Natural killer cell (primary cell): ENCODE measurements around the gene TUBG1. TPM values are rescaled to one million over a fixed set of nuclear protein-coding genes. Genes with fewer than 3 reads are reported as not detected.

ENCODE experiments used
- ATAC-seq, 3 donors: fragments of 150-1000 bp in 2 of 3; fragments of 200-7000 bp in 1 of 3; cut with Tn5 transposase; 1 replicate in 1 of 3; 2 replicates in 2 of 3; pipeline ENCODE4 v1.10.0; 2021; ENCODE audit warnings: mild to moderate bottlenecking in 2 of 3, moderate library complexity in 2 of 3
- DNase-seq, 2 donors: peaks; one replicate each; pipeline versions ENCODE4 v3.0.0 to v3.0.0-alpha.2; 2013 to 2021; ENCODE audit warnings: mixed read lengths in 1 of 2
- H3K27ac ChIP-seq: one replicate; pipeline ENCODE4 v1.5.1; 2013; ENCODE audit warnings: mild to moderate bottlenecking, low read length
- H3K27me3 ChIP-seq: one replicate; pipeline ENCODE4 v1.6.1; 2013; ENCODE audit warnings: low read length; ENCODE audit not compliant: control insufficient read depth, insufficient read depth
- H3K36me3 ChIP-seq: one replicate; pipeline ENCODE4 v1.6.1; 2013; ENCODE audit warnings: low read length; ENCODE audit not compliant: control insufficient read depth, insufficient read depth
- H3K4me1 ChIP-seq: one replicate; pipeline ENCODE4 v1.6.1; 2013; ENCODE audit warnings: low read length; ENCODE audit not compliant: control insufficient read depth, insufficient read depth
- H3K4me3 ChIP-seq: one replicate; pipeline ENCODE4 v1.5.1; 2013; ENCODE audit warnings: low read length
- H3K9me3 ChIP-seq: one replicate; pipeline ENCODE4 v1.6.1; 2013; ENCODE audit warnings: low read length; ENCODE audit not compliant: control insufficient read depth, insufficient read depth
- H3K27ac Mint-ChIP-seq, 2 donors: one replicate each; pipeline ENCODE4 v1.8.0; 2022; ENCODE audit warnings: mild to moderate bottlenecking in 2 of 2, mixed read lengths in 2 of 2, moderate library complexity in 1 of 2
- H3K27me3 Mint-ChIP-seq, 2 donors: one replicate each; pipeline ENCODE4 v1.8.0; 2022; ENCODE audit warnings: low read depth in 2 of 2, mixed read lengths in 2 of 2
- H3K36me3 Mint-ChIP-seq: one replicate; pipeline ENCODE4 v1.8.0; 2022; ENCODE audit warnings: mixed read lengths
- H3K4me1 Mint-ChIP-seq, 2 donors: one replicate each; pipeline ENCODE4 v1.8.0; 2022; ENCODE audit warnings: mixed read lengths in 2 of 2
- H3K4me3 Mint-ChIP-seq: one replicate; pipeline ENCODE4 v1.8.0; 2022; ENCODE audit warnings: mild to moderate bottlenecking, moderate library complexity, mixed read lengths
- H3K9me3 Mint-ChIP-seq, 2 donors: one replicate each; pipeline ENCODE4 v1.8.0; 2022; ENCODE audit warnings: mixed read lengths in 2 of 2
- CTCF ChIP-seq: fragments of 200-600 bp; IDR thresholded peaks from one replicate; pipeline ENCODE4 v1.8.0; 2022; ENCODE audit warnings: antibody characterized with exemption
- WGBS: methylation state at CpG from one replicate; pipeline ENCODE4 v1.1.7; 2013; ENCODE audit warnings: missing lambda C conversion rate; ENCODE audit not compliant: insufficient coverage; 5-methylcytosine and 5-hydroxymethylcytosine counted together
- intact Hi-C: fragments of 100-400 bp; cut with micrococcal nuclease; formaldehyde crosslinking; loops from one replicate; pipeline ENCODE4 v1.14.2; 2022
- total RNA-seq, 4 donors: library from RNA; stranded (reverse); fragments of 120-200 nt in 1 of 4; gene quantifications; one replicate each; pipeline versions ENCODE4 v1.2.3 to v1.2.4, GENCODE V29; 2013 to 2022

TUBG1 gene
- total RNA-seq, 3 donors from 2014 or later (not counting 1 experiment from before 2014, with no cell fraction given): 9.7 to 16.5 (median 13.0) TPM

- 91% methylated on average over 2 of the region's 3 CpGs for WGBS
- no peak for DNase-seq
- H3K36me3 ChIP-seq: peaks cover 32% of the 10 kb centered on the region
- ATAC-seq: no peak
- no peaks in the 10 kb centered on the region for H3K4me1 ChIP-seq
- no peak overlapping the region for H3K4me3 ChIP-seq
- Mint-ChIP-seq H3K27me3 (no peaks in the 10 kb centered on the region), H3K4me1 (peaks cover 11 to 27% of the 10 kb centered on the region in 2 donors), H3K9me3 (no peaks in the 10 kb centered on the region), H3K36me3 (no peaks in the 10 kb centered on the region), H3K4me3 (no peak overlapping the region), H3K27ac (peak overlapping the region in 1 of 2 donors; percentile 73)
- no peaks in the 10 kb centered on the region for H3K9me3 ChIP-seq
- H3K27ac ChIP-seq: no peak overlapping the region
- TF ChIP-seq CTCF: no peak
- no peaks in the 10 kb centered on the region for H3K27me3 ChIP-seq
- intact Hi-C loops: no loop called here
Observed at GRCh38 chr17:42596386-42596785, 13.1 kb upstream of the TUBG1 start.

- H3K9me3 ChIP-seq: no peaks in the 10 kb centered on the region
- Mint-ChIP-seq H3K4me3 (no peak overlapping the region), H3K27ac (peak overlapping the region in 1 of 2 donors; percentile 16), H3K9me3 (no peaks in the 10 kb centered on the region), H3K27me3 (no peaks in the 10 kb centered on the region), H3K36me3 (no peaks in the 10 kb centered on the region), H3K4me1 (peaks cover 24 to 44% of the 10 kb centered on the region in 2 donors)
- no peaks in the 10 kb centered on the region for H3K27me3 ChIP-seq
- no peaks in the 10 kb centered on the region for H3K4me1 ChIP-seq
- WGBS: 79% methylated on average over 2 of the region's 2 CpGs
- H3K27ac ChIP-seq: no peak overlapping the region
- TF ChIP-seq CTCF: no peak
- DNase-seq (no peak), ATAC-seq (no peak)
- H3K4me3 ChIP-seq: no peak overlapping the region
- intact Hi-C loops: no loop called here
- peaks cover 28% of the 10 kb centered on the region for H3K36me3 ChIP-seq
Observed at GRCh38 chr17:42598905-42599304, 10.6 kb upstream of the TUBG1 start.

- DNase-seq (no peak), ATAC-seq (no peak)
- Mint-ChIP-seq H3K9me3 (no peaks in the 10 kb centered on the region), H3K27ac (peak overlapping the region; percentile 44 to 97), H3K4me1 (peaks cover 56 to 79% of the 10 kb centered on the region in 2 donors), H3K36me3 (no peaks in the 10 kb centered on the region), H3K4me3 (peak overlapping the region; percentile 37), H3K27me3 (no peaks in the 10 kb centered on the region)
- intact Hi-C loops: no loop called here
- Histone ChIP-seq H3K36me3 (peaks cover 11% of the 10 kb centered on the region), H3K4me1 (peaks cover 22% of the 10 kb centered on the region), H3K27ac (no peak overlapping the region), H3K9me3 (no peaks in the 10 kb centered on the region), H3K4me3 (no peak overlapping the region), H3K27me3 (no peaks in the 10 kb centered on the region)
- 90% methylated on average over 7 of the region's 7 CpGs for WGBS
- TF ChIP-seq CTCF: no peak
Observed at GRCh38 chr17:42603318-42603717, 6.2 kb upstream of the TUBG1 start.

GRCh38 chr17:42607769-42608168 is 1.7 kb upstream of the TUBG1 start:
- WGBS: 68% methylated on average over 3 of the region's 3 CpGs
- Mint-ChIP-seq H3K36me3 (no peaks in the 10 kb centered on the region), H3K4me3 (peak overlapping the region; percentile 100), H3K27ac (peak overlapping the region; percentile 96 to 97), H3K9me3 (no peaks in the 10 kb centered on the region), H3K27me3 (no peaks in the 10 kb centered on the region), H3K4me1 (peaks cover 55 to 68% of the 10 kb centered on the region in 2 donors)
- intact Hi-C loops: loop anchor here (2.0 to 5.0 kb wide), 4 partner anchors 31 to 219 kb away; partner anchors contain the start of genes MLX, PSMC3IP and STAT3
- DNase-seq (no peak), ATAC-seq (no peak)
- no peaks in the 10 kb centered on the region for H3K27me3 ChIP-seq
- TF ChIP-seq CTCF: no peak
- H3K9me3 ChIP-seq: no peaks in the 10 kb centered on the region
- peak overlapping the region; percentile 90 for H3K27ac ChIP-seq
- peak overlapping the region; percentile 98 for H3K4me3 ChIP-seq
- peaks cover 32% of the 10 kb centered on the region for H3K4me1 ChIP-seq
- H3K36me3 ChIP-seq: peaks cover 10% of the 10 kb centered on the region
